GM12878 (cell line): ENCODE measurements around the gene SLC10A4. TPM values are rescaled to one million over a fixed set of nuclear protein-coding genes. Genes with fewer than 3 reads are reported as not detected.

Source experiments
- ATAC-seq: fragments of 200-7000 bp; cut with Tn5 transposase; 3 replicates; pipeline ENCODE4 v1.9.1; 2020; ENCODE audit warnings: mild to moderate bottlenecking, moderate library complexity
- BruUV-seq: library from RNA; stranded (reverse); fragments of 400-500 nt; replicated peaks from 2 replicates; lab custom pipeline; 2021; lab: Mats Ljungman, UMichigan
- CTCF ChIA-PET: fragments of 300-600 bp; sonication (Branson Sonifier 250); formaldehyde crosslinking; extraction: SDS; loops from one replicate; lab custom pipeline; 2021; ENCODE audit warnings: inconsistent platforms; lab: Yijun Ruan, JAX
- POLR2A ChIA-PET: fragments of 350-600 bp; formaldehyde crosslinking; extraction: SDS; loops from one replicate; lab custom pipeline; 2021; ENCODE audit warnings: inconsistent platforms; lab: Charles Lee
- RAD21 ChIA-PET: fragments of 300-600 bp; sonication (Branson Sonifier 250); formaldehyde crosslinking; loops from one replicate; lab custom pipeline; 2023; ENCODE audit warnings: antibody characterized with exemption; ENCODE audit not compliant: unreplicated experiment; lab: Charles Lee
- SMC1A ChIA-PET: fragments of 300-600 bp; sonication (Branson Sonifier 250); formaldehyde crosslinking; loops from one replicate; lab custom pipeline; 2023; ENCODE audit not compliant: unreplicated experiment, uncharacterized antibody; lab: Charles Lee
- DNase-seq: peaks from one replicate; pipeline ENCODE4 v3.0.0-alpha.2; 2011; ENCODE audit warnings: low read depth, low spot score
- FAIRE-seq: peaks from 3 replicates; lab custom pipeline; 2011; peaks lifted over from hg19 to GRCh38; lab: Jason Lieb, UNC
- H2AFZ ChIP-seq: 2 replicates; pipeline ENCODE4 v1.6.0; 2011; ENCODE audit warnings: low read depth, low read length, control low read depth; ENCODE audit not compliant: control insufficient read depth
- H3K27ac ChIP-seq: 2 replicates; pipeline ENCODE4 v1.5.1; 2011; ENCODE audit warnings: control low read depth; ENCODE audit not compliant: control insufficient read depth, insufficient read depth
- H3K27me3 ChIP-seq, 2 experiments: replicated peaks in 1 of 2; 2 replicates each; pipeline versions ENCODE4 v1.6.0 to v1.6.1; 2011; ENCODE audit warnings: low read length in 1 of 2; ENCODE audit not compliant: control insufficient read depth in 2 of 2, insufficient read depth in 2 of 2
- H3K36me3 ChIP-seq, 2 experiments: 2 replicates each; pipeline ENCODE4 v1.5.1; 2011; ENCODE audit warnings: low read length in 1 of 2; ENCODE audit not compliant: control insufficient read depth in 2 of 2, insufficient read depth in 2 of 2
- H3K4me1 ChIP-seq: 2 replicates; pipeline ENCODE4 v1.6.1; 2011; ENCODE audit warnings: mild to moderate bottlenecking, low read length, moderate library complexity, mixed read lengths; ENCODE audit not compliant: control insufficient read depth, insufficient read depth
- H3K4me2 ChIP-seq: 2 replicates; pipeline ENCODE4 v1.6.0; 2011; ENCODE audit warnings: control low read depth; ENCODE audit not compliant: control insufficient read depth, insufficient read depth
- H3K4me3 ChIP-seq: fragments of 200-600 bp; sonication (generic); 2 replicates; pipeline ENCODE4 v1.5.1; 2016
- H3K79me2 ChIP-seq: 2 replicates; pipeline ENCODE4 v1.6.0; 2011; ENCODE audit warnings: low read length; ENCODE audit not compliant: control insufficient read depth, insufficient read depth
- H3K9ac ChIP-seq: 2 replicates; pipeline ENCODE4 v1.8.0; 2011; ENCODE audit warnings: low read length, control low read depth, mixed read lengths; ENCODE audit not compliant: control insufficient read depth, insufficient read depth
- H3K9me3 ChIP-seq: replicated peaks from 3 replicates; pipeline ENCODE4 v1.5.1; 2011; ENCODE audit warnings: mild to moderate bottlenecking, low read length; ENCODE audit not compliant: control insufficient read depth, insufficient read depth
- H4K20me1 ChIP-seq: 2 replicates; pipeline ENCODE4 v1.6.0; 2011; ENCODE audit not compliant: control insufficient read depth, insufficient read depth
- HSF1 ChIP-seq: fragments of 150-350 bp; IDR thresholded peaks from 2 replicates; pipeline ENCODE4 v1.6.1; 2014; ENCODE audit warnings: mild to moderate bottlenecking, low read depth, low read length
- POLR2AphosphoS5 ChIP-seq: IDR thresholded peaks from 2 replicates; pipeline ENCODE4 v1.6.1; 2011; ENCODE audit warnings: mild to moderate bottlenecking, low read length, inconsistent platforms
- POU2F2 ChIP-seq: IDR thresholded peaks from 3 replicates; pipeline ENCODE4 v1.6.1; 2011; ENCODE audit warnings: low read depth, mild to moderate bottlenecking, low read length, borderline replicate concordance
- SIN3A ChIP-seq: IDR thresholded peaks from 2 replicates; pipeline ENCODE4 v1.6.1; 2012; ENCODE audit warnings: low read depth, low read length, improper control_type of control experiment
- SREBF1 ChIP-seq: IDR thresholded peaks from 2 replicates; pipeline ENCODE4 v1.6.1; 2012; ENCODE audit warnings: mild to moderate bottlenecking, low read length
- STAT3 ChIP-seq: IDR thresholded peaks from 2 replicates; pipeline ENCODE4 v1.6.1; 2011; ENCODE audit warnings: low read depth, low read length, improper control_type of control experiment
- TAF1 ChIP-seq: IDR thresholded peaks from 2 replicates; pipeline ENCODE4 v1.6.1; 2011; ENCODE audit warnings: mild to moderate bottlenecking, low read depth, low read length, borderline replicate concordance
- ZSCAN29 ChIP-seq: fragments of 450-650 bp; IDR thresholded peaks from 2 replicates; pipeline ENCODE4 v1.6.1; 2017; ENCODE audit warnings: mild to moderate bottlenecking, moderate library complexity
- in situ Hi-C: fragments of 300-500 bp; cut with MboI; formaldehyde crosslinking; loops from 9 replicates; pipeline ENCODE4 v1.14.3; 2018; ENCODE audit warnings: mixed read lengths
- intact Hi-C: fragments of 100-400 bp; cut with micrococcal nuclease; formaldehyde crosslinking; loops from one replicate; pipeline ENCODE4 v1.14.2; 2022; ENCODE audit not compliant: unreplicated experiment
- polyA plus RNA-seq, 11 experiments: library from polyadenylated mRNA; depleted of rRNA in 4 of 11; unstranded in 6 of 11; stranded (reverse) in 5 of 11; fragments of >200 nt; fragmentation: Nextera tagmentation in 4 of 11; fragmentation: Illumina TruSeq in 1 of 11; extraction: Ambion mirVana in 4 of 11; extraction: Trizol in 1 of 11; gene quantifications; 1 replicate in 1 of 11; 2 replicates in 10 of 11; pipeline versions ENCODE4 v1.2.1 to v1.2.3, GENCODE V29; 2011 to 2016; ENCODE audit warnings: inconsistent platforms in 2 of 11, missing spikeins in 2 of 11, low read depth in 1 of 11
- total RNA-seq, 4 experiments: library from RNA; depleted of rRNA in 3 of 4; stranded (reverse); fragments of >200 nt in 3 of 4; fragmentation: Illumina TruSeq in 1 of 4; extraction: Trizol in 1 of 4; gene quantifications; 2 replicates each; pipeline versions ENCODE4 v1.2.1 to v1.2.3, GENCODE V29; 2013 to 2021
- TF ChIP-seq, protein P1 (sequence below): fragments of 450-650 bp; IDR thresholded peaks from 2 replicates; pipeline ENCODE4 v1.6.1; 2016; ENCODE audit warnings: mild to moderate bottlenecking, moderate library complexity, borderline replicate concordance

Gene SLC10A4
- total and polyA plus RNA-seq, 10 of the 15 experiments (the other 5 are each of a cell fraction or from before 2014, with no cell fraction given), result 0.12 TPM; not detected in 9

DNA sequence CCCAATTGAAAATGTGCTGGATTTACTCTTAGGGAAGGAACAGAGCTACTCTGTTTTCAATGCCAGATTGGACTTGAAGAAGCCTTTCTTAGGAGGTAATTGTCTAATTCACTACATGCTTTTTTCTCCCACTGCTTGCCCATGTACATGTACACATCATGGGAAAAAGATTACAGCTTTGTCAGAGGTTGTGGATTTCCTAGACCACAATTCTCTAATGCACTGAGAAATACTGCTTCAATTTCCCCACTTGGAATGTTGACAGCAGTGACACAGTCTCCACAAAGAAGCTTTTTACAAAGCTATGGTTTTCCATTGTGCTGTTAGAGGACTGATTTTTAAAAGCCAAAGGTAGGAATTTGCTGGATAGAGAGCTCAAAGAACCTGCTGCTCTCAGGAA, 26.4 kb downstream of the SLC10A4 start:
- H3K4me3 ChIP-seq, result no peak overlapping the region
- H3K79me2 ChIP-seq, result no peaks in the 10 kb centered on the region
- no peak for DNase-seq
- ChIA-PET POLR2A (no interaction called here), SMC1A (interaction anchor here (1.2 kb wide), 1 partner anchor 29 kb away, joined by 5 read pairs; no protein-coding TSS in a partner anchor), RAD21 (no interaction called here), CTCF (interaction anchor here (1.1 to 1.8 kb wide), 3 partner anchors 10 to 64 kb away, joined by 3 to 4 read pairs (median 3); no protein-coding TSS in a partner anchor)
- in situ Hi-C loops, result no loop called here
- FAIRE-seq, result no peak
- TF ChIP-seq POU2F2 (no peak), SREBF1 (no peak), STAT3 (no peak), TAF1 (no peak), SIN3A (no peak), ZSCAN29 (no peak), HSF1 (no peak), POLR2AphosphoS5 (no peak)
- TF ChIP-seq, protein P1, sequence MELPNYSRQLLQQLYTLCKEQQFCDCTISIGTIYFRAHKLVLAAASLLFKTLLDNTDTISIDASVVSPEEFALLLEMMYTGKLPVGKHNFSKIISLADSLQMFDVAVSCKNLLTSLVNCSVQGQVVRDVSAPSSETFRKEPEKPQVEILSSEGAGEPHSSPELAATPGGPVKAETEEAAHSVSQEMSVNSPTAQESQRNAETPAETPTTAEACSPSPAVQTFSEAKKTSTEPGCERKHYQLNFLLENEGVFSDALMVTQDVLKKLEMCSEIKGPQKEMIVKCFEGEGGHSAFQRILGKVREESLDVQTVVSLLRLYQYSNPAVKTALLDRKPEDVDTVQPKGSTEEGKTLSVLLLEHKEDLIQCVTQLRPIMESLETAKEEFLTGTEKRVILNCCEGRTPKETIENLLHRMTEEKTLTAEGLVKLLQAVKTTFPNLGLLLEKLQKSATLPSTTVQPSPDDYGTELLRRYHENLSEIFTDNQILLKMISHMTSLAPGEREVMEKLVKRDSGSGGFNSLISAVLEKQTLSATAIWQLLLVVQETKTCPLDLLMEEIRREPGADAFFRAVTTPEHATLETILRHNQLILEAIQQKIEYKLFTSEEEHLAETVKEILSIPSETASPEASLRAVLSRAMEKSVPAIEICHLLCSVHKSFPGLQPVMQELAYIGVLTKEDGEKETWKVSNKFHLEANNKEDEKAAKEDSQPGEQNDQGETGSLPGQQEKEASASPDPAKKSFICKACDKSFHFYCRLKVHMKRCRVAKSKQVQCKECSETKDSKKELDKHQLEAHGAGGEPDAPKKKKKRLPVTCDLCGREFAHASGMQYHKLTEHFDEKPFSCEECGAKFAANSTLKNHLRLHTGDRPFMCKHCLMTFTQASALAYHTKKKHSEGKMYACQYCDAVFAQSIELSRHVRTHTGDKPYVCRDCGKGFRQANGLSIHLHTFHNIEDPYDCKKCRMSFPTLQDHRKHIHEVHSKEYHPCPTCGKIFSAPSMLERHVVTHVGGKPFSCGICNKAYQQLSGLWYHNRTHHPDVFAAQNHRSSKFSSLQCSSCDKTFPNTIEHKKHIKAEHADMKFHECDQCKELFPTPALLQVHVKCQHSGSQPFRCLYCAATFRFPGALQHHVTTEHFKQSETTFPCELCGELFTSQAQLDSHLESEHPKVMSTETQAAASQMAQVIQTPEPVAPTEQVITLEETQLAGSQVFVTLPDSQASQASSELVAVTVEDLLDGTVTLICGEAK, result no peak
- BruUV-seq, result no TSS peak
- H3K4me2 ChIP-seq, result no peak overlapping the region
- H3K9me3 ChIP-seq, result no peaks in the 10 kb centered on the region
- H2AFZ ChIP-seq, result no peak overlapping the region
- H3K4me1 ChIP-seq, result no peaks in the 10 kb centered on the region
- ATAC-seq, result no peak
- no peaks in the 10 kb centered on the region for H4K20me1 ChIP-seq
- H3K36me3 ChIP-seq, result peaks cover 11 to 30% of the 10 kb centered on the region in 2 experiments
- H3K9ac ChIP-seq, result no peak overlapping the region
- no peak overlapping the region for H3K27ac ChIP-seq
- intact Hi-C loops, result no loop called here
- H3K27me3 ChIP-seq, result no peaks in the 10 kb centered on the region
